ENCODE results near the gene PGM2.

PGM2 gene

DNA sequence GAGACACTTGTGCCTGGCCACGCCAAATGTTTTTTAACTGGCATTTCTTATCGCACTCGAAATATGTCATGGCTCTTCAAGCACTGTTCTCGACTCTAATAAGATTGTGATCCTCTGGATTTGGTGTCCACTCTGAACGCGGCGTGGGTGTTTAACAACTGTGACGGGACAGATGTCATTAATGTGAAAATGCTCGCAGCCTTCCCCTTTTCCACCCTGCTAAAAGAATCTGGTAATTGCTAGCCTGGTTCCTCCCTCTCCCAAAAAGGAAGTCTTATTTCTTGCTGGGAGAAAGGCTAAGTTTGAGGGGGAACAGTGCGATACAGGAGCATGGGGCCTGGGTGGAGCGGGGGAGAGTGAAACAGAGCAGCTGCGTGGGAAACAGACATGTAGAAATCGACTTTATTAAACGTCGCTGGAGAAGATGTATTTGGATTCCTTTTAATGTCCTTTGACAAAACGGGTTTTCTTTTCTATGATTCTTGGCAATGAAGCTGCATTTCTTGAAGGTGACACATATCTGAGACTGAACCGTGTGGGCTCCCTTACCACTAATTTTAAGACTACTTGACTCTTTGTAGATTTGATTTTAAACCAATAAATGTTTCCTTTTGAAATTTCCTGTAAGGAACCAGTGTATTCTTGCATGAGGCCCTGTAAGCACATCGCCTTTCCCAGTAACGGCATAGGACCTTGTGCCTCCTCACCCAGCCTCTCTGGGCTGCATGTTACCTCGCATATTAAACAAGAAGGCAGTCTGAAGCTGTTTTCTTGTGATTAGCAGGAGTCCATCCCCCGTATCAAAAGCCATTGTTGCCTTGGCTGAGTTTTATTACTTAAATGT lies 82.2 kb downstream of the PGM2 start:
- H3K4me3 ChIP-seq (ENCODE audit: low read length): no peak overlapping the region
- DNase-seq (ENCODE audit: low read depth): no peak
- TF ChIP-seq, protein P1, sequence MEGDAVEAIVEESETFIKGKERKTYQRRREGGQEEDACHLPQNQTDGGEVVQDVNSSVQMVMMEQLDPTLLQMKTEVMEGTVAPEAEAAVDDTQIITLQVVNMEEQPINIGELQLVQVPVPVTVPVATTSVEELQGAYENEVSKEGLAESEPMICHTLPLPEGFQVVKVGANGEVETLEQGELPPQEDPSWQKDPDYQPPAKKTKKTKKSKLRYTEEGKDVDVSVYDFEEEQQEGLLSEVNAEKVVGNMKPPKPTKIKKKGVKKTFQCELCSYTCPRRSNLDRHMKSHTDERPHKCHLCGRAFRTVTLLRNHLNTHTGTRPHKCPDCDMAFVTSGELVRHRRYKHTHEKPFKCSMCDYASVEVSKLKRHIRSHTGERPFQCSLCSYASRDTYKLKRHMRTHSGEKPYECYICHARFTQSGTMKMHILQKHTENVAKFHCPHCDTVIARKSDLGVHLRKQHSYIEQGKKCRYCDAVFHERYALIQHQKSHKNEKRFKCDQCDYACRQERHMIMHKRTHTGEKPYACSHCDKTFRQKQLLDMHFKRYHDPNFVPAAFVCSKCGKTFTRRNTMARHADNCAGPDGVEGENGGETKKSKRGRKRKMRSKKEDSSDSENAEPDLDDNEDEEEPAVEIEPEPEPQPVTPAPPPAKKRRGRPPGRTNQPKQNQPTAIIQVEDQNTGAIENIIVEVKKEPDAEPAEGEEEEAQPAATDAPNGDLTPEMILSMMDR (conservative IDR thresholded peaks at IDR 0.05; ENCODE audit: low read depth, low read length): no peak

DNA sequence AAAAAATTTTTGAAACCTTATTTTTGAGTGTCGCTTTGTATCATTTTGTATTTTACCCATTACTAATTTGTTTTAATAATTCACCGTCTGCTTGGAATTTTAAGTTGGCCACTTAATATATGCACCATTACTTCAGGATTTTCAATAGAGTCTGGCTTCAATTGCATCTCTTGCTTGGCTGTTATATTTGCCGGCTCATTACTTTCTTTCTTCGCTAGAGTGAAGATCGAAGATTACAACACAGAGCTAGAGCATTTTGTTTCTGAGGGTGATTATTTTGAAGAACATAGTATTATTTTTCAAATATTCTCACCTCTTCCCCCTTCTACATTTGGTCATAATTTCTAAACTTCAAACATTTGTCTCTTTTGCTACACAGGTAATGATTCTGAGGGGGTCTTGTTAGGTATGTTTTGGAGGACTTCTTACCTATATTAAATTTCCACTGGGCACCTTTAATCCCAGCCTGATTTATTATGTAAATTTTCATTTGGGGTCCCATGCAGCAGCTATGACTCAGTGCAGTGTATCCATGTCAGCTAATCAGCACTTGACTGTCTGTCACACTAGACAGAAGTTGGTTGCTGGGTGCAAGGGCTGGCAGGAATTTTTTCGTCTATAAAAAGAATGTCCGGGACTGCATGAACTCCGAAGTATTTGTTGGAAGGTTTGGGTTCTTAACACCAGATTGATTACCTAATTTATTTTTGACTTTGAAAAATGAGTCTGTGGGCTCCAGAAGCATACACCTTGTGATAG lies 83.0 kb downstream of the PGM2 start:
- no peak overlapping the region for H3K4me3 ChIP-seq (ENCODE audit: low read length)

DNA sequence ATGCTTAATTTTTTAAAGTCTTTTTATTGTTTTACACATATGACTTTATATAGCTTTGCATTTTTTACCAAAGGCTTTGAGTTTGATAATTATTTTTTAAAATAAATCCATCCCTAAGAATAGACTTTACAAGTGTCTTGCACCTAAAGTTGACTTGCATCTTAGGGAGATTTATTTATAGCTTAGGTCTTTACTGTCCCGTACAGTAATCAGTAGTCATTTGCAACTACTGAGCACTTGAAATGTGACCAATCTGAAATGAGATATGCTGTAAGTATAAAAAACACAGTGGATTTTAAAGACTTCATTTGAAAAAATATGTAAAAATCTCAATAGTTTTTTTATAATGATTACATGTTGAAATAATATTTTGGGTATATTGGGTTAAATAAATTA lies 83.6 kb downstream of the PGM2 start:
- DNase-seq (ENCODE audit: low read depth): no peak
- TF ChIP-seq, protein P1 (conservative IDR thresholded peaks at IDR 0.05; ENCODE audit: low read depth, low read length): no peak
- no peak overlapping the region for H3K4me3 ChIP-seq (ENCODE audit: low read length)

More for the DNA sequence above, 83.0 kb downstream of the PGM2 start:
- TF ChIP-seq, protein P1 (conservative IDR thresholded peaks at IDR 0.05; ENCODE audit: low read depth, low read length): no peak
- DNase-seq (ENCODE audit: low read depth): no peak

Measured in retinal pigment epithelial cell (primary cell).